ENCODE measurements around the gene RYR3. TPM values are rescaled to one million over a fixed set of nuclear protein-coding genes. Genes with fewer than 3 reads are reported as not detected.

The RYR3 gene
- total and polyA plus RNA-seq, 10 of the 15 experiments (the other 5 are each of a cell fraction or from before 2014, with no cell fraction given): under 0.01 to 0.44 (median 0.16) TPM; not detected in 5

- no TSS peak for BruUV-seq (replicated peaks)
- no peaks in the 10 kb centered on the region for H3K79me2 ChIP-seq (ENCODE audit: control insufficient read depth, insufficient read depth, low read length)
- intact Hi-C loops (cut with micrococcal nuclease; ENCODE audit: unreplicated experiment): no loop called here
- ChIA-PET SMC1A (ENCODE audit: uncharacterized antibody, unreplicated experiment) (no interaction called here), POLR2A (no interaction called here), RAD21 (ENCODE audit: unreplicated experiment) (no interaction called here), CTCF (interaction anchor here (1.7 kb wide), 1 partner anchor 15 kb away, joined by 4 read pairs; no protein-coding TSS in a partner anchor)
- H3K4me2 ChIP-seq (ENCODE audit: control insufficient read depth, insufficient read depth): no peak overlapping the region
- H3K4me3 ChIP-seq: no peak overlapping the region
- H3K27me3 ChIP-seq (replicated peaks in 1 of 2; ENCODE audit: control insufficient read depth in 2 of 2, insufficient read depth in 2 of 2, low read length in 1 of 2): no peaks in the 10 kb centered on the region
- no peaks in the 10 kb centered on the region for H3K36me3 ChIP-seq (ENCODE audit: control insufficient read depth in 2 of 2, insufficient read depth in 2 of 2, low read length in 1 of 2)
- H3K9me3 ChIP-seq (replicated peaks; ENCODE audit: control insufficient read depth, insufficient read depth, low read length): no peaks in the 10 kb centered on the region
- no peak overlapping the region for H3K27ac ChIP-seq (ENCODE audit: control insufficient read depth, insufficient read depth)
- no peaks in the 10 kb centered on the region for H3K4me1 ChIP-seq (ENCODE audit: control insufficient read depth, insufficient read depth, low read length)
- H2AFZ ChIP-seq (ENCODE audit: control insufficient read depth, low read depth, low read length): no peak overlapping the region
- TF ChIP-seq CHD2 (IDR thresholded peaks at IDR 0.05; ENCODE audit: borderline replicate concordance, low read depth, low read length) (no peak), IRF3 (IDR thresholded peaks at IDR 0.05) (no peak), SPI1 (IDR thresholded peaks at IDR 0.05; ENCODE audit: borderline replicate concordance, insufficient read depth, low read depth, low read length) (no peak), HCFC1 (IDR thresholded peaks at IDR 0.05; ENCODE audit: low read length) (no peak), BMI1 (IDR thresholded peaks at IDR 0.05; ENCODE audit: borderline replicate concordance) (no peak), JUNB (IDR thresholded peaks at IDR 0.05) (no peak)
- in situ Hi-C loops (cut with MboI): no loop called here
- ATAC-seq (no peak), DNase-seq (ENCODE audit: low read depth, low spot score) (no peak), FAIRE-seq (no peak)
- no peak overlapping the region for H3K9ac ChIP-seq (ENCODE audit: control insufficient read depth, insufficient read depth, low read length)
- no peaks in the 10 kb centered on the region for H4K20me1 ChIP-seq (ENCODE audit: control insufficient read depth, insufficient read depth)
- 24% methylated on average over 2 of the region's 2 CpGs for WGBS (ENCODE audit: insufficient coverage, insufficient replicate concordance, low lambda C conversion rate, missing lambda C conversion rate)
These were observed 166.1 kb downstream of the RYR3 start for GRCh38 chr15:33476908-33477307.

GRCh38 chr15:33489335-33489734, 178.6 kb downstream of the RYR3 start:
- Histone ChIP-seq H3K4me2 (ENCODE audit: control insufficient read depth, insufficient read depth) (no peak overlapping the region), H3K4me3 (no peak overlapping the region), H3K9me3 (replicated peaks; ENCODE audit: control insufficient read depth, insufficient read depth, low read length) (no peaks in the 10 kb centered on the region), H3K4me1 (ENCODE audit: control insufficient read depth, insufficient read depth, low read length) (no peaks in the 10 kb centered on the region), H2AFZ (ENCODE audit: control insufficient read depth, low read depth, low read length) (no peak overlapping the region), H3K9ac (ENCODE audit: control insufficient read depth, insufficient read depth, low read length) (no peak overlapping the region), H3K27me3 (replicated peaks in 1 of 2; ENCODE audit: control insufficient read depth in 2 of 2, insufficient read depth in 2 of 2, low read length in 1 of 2) (no peaks in the 10 kb centered on the region; a peak in 1 of 4 replicates), H3K27ac (ENCODE audit: control insufficient read depth, insufficient read depth) (no peak overlapping the region), H3K79me2 (ENCODE audit: control insufficient read depth, insufficient read depth, low read length) (no peaks in the 10 kb centered on the region), H3K36me3 (ENCODE audit: control insufficient read depth in 2 of 2, insufficient read depth in 2 of 2, low read length in 1 of 2) (no peaks in the 10 kb centered on the region), H4K20me1 (ENCODE audit: control insufficient read depth, insufficient read depth) (no peaks in the 10 kb centered on the region)
- no peak for ATAC-seq
- BruUV-seq (replicated peaks): no TSS peak
- ChIA-PET RAD21 (ENCODE audit: unreplicated experiment) (no interaction called here), CTCF (no interaction called here), POLR2A (no interaction called here), SMC1A (ENCODE audit: uncharacterized antibody, unreplicated experiment) (interaction anchor here (2.3 kb wide), 1 partner anchor 13 kb away, joined by 7 read pairs; no protein-coding TSS in a partner anchor)
- intact Hi-C loops (cut with micrococcal nuclease; ENCODE audit: unreplicated experiment) (no loop called here), in situ Hi-C loops (cut with MboI) (no loop called here)
- no peak for FAIRE-seq
- no peak for DNase-seq (ENCODE audit: low read depth, low spot score)
- WGBS (ENCODE audit: insufficient coverage, insufficient replicate concordance, low lambda C conversion rate, missing lambda C conversion rate): 71% methylated on average over 3 of the region's 3 CpGs
- TF ChIP-seq KDM1A (IDR thresholded peaks at IDR 0.05; ENCODE audit: borderline replicate concordance) (no peak), BMI1 (IDR thresholded peaks at IDR 0.05; ENCODE audit: borderline replicate concordance) (no peak), WRNIP1 (IDR thresholded peaks at IDR 0.05; ENCODE audit: borderline replicate concordance, low read depth, low read length) (no peak), PBX3 (IDR thresholded peaks at IDR 0.05; ENCODE audit: insufficient replicate concordance, low read depth, low read length) (no peak), SKIL (IDR thresholded peaks at IDR 0.05; ENCODE audit: low read depth, poor library complexity, severe bottlenecking) (no peak), CTCF (IDR thresholded peaks at IDR 0.05 in 2 of 3, conservative IDR thresholded peaks at IDR 0.05 in 1 of 3; ENCODE audit: control insufficient read depth in 2 of 3, extremely low read depth in 1 of 3, insufficient read depth in 1 of 3, low read depth in 3 of 3, low read length in 3 of 3) (no peak)
